Activated CD4-positive, alpha-beta T cell treated with anti-CD3 and anti-CD28 coated beads for 24 hours (primary cell): ENCODE results near the gene NISCH.

ENCODE experiments used
- DNase-seq, 2 donors: peaks; one replicate each; pipeline ENCODE4 v3.0.0-alpha.2; 2020; ENCODE audit warnings: low read depth in 2 of 2

Gene NISCH

GRCh38 chr3:52512727-52513126, 57.3 kb downstream of the NISCH start:
- DNase-seq = no peak

- DNase-seq = no peak
These were observed 57.9 kb downstream of the NISCH start for GRCh38 chr3:52513281-52513680.

- DNase-seq = no peak
These were observed 59.2 kb downstream of the NISCH start for GRCh38 chr3:52514576-52514975.

- DNase-seq = no peak
These were observed 59.8 kb downstream of the NISCH start for GRCh38 chr3:52515192-52515591.

- no peak for DNase-seq
These were observed 61.2 kb downstream of the NISCH start for GRCh38 chr3:52516509-52517195.

GRCh38 chr3:52517796-52518722, 62.7 kb downstream of the NISCH start:
- no peak for DNase-seq

GRCh38 chr3:52518723-52519444, 63.5 kb downstream of the NISCH start:
- no peak for DNase-seq

GRCh38 chr3:52519445-52520140, 64.2 kb downstream of the NISCH start:
- DNase-seq = no peak

- no peak for DNase-seq
These were observed 64.8 kb downstream of the NISCH start for GRCh38 chr3:52520141-52520667.

- no peak for DNase-seq
These were observed 65.5 kb downstream of the NISCH start for GRCh38 chr3:52520716-52521487.

GRCh38 chr3:52521488-52521824, 66.1 kb downstream of the NISCH start:
- no peak for DNase-seq

- no peak for DNase-seq
These were observed 66.7 kb downstream of the NISCH start for GRCh38 chr3:52521881-52522650.

GRCh38 chr3:52522651-52523251, 67.3 kb downstream of the NISCH start:
- DNase-seq = no peak

GRCh38 chr3:52523386-52524257, 68.2 kb downstream of the NISCH start:
- DNase-seq = no peak

GRCh38 chr3:52524258-52524751, 68.9 kb downstream of the NISCH start:
- DNase-seq = no peak

- DNase-seq = no peak
These were observed 69.6 kb downstream of the NISCH start for GRCh38 chr3:52524752-52525679.
